ENCODE measurements around the gene PDGFC. TPM values are rescaled to one million over a fixed set of nuclear protein-coding genes. Genes with fewer than 3 reads are reported as not detected.

The PDGFC gene
- total RNA-seq, 1 experiment from 2014 or later, result 4.5 TPM

DNA sequence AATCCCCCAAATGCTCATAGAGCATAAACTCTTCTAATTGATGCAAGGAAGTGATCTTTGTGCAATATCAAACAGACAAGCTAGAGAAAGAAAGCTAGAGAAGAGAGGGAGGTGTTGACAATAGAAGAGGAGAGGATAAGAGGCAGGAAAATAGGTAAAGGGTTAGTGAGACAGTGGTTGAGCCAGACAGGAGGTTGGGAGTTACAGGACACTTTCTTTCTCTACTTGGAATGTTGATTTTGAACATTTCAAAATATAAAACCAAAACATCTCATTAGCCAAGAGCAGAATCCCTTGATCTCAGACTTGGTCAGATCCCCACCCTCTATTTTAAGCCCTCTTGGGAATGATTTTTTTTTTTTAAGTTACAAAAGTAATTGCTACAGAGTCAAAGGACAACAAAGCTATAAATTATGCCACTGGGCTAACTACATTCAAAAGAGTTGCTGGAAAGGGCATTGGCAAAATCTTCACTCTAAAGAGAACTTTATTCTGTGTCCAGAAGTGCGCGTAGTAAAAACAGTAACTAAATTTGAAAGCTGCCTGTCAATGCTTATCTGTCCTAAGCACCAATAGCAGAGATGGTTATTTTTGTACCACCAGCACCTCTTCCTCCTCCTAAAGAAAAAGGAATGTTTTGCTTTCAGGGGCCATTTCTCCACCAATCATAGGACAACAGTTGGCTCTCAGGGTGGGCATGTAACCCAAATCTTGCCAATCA lies 133.8 kb downstream of the PDGFC start:
- no peak overlapping the region for H2AK5ac ChIP-seq (ENCODE audit: insufficient read length, low read length)
- H3K36me3 Mint-ChIP-seq (ENCODE audit: insufficient read depth in 1 of 3, low read depth in 3 of 3), result peaks cover 15 to 40% (median 39%) of the 10 kb centered on the region in 3 experiments
- H4K91ac ChIP-seq (ENCODE audit: insufficient read length, low read depth, low read length), result no peak overlapping the region
- no peak overlapping the region for H3K9ac ChIP-seq (ENCODE audit: extremely low read depth, insufficient read length, low read length)
- WGBS (ENCODE audit: extremely low coverage, insufficient read length, low lambda C conversion rate), result no CpG with 5 or more reads among the region's 2 CpGs
- H3K9me3 Mint-ChIP-seq, result peaks cover 37 to 47% of the 10 kb centered on the region in 2 experiments
- no peak overlapping the region for H4K8ac ChIP-seq (replicated peaks; ENCODE audit: insufficient read length, low read depth, low read length)
- peaks cover 23% of the 10 kb centered on the region for H3K9me3 ChIP-seq (ENCODE audit: control insufficient read depth, low read depth, low read length)
- no peak overlapping the region for H2BK15ac ChIP-seq (ENCODE audit: low read depth, low read length)
- H4K20me1 ChIP-seq (ENCODE audit: control insufficient read depth, insufficient read depth, insufficient read length), result no peaks in the 10 kb centered on the region
- no peaks in the 10 kb centered on the region for H3K23me2 ChIP-seq (ENCODE audit: insufficient read length, low read depth, low read length, poor library complexity, severe bottlenecking)
- no peak overlapping the region for H4K5ac ChIP-seq (ENCODE audit: insufficient read length, low read depth, low read length)
- H3K56ac ChIP-seq (ENCODE audit: insufficient read length, low read depth, low read length), result no peak overlapping the region
- no peaks in the 10 kb centered on the region for H3K79me1 ChIP-seq (ENCODE audit: insufficient read depth, low read depth, low read length, poor library complexity, severe bottlenecking)
- H2BK5ac ChIP-seq (ENCODE audit: insufficient read length, low read length), result no peak overlapping the region
- no peaks in the 10 kb centered on the region for H3K79me2 ChIP-seq (ENCODE audit: insufficient read depth, low read length)
- DNase-seq, result no peak
- H3K23ac ChIP-seq (ENCODE audit: insufficient read length, low read depth, low read length), result no peak overlapping the region
- no peaks in the 10 kb centered on the region for H3K4me1 ChIP-seq (ENCODE audit: insufficient read depth, low read length)
- H3K4me1 Mint-ChIP-seq, result no peaks in the 10 kb centered on the region
- TF ChIP-seq, protein P1, sequence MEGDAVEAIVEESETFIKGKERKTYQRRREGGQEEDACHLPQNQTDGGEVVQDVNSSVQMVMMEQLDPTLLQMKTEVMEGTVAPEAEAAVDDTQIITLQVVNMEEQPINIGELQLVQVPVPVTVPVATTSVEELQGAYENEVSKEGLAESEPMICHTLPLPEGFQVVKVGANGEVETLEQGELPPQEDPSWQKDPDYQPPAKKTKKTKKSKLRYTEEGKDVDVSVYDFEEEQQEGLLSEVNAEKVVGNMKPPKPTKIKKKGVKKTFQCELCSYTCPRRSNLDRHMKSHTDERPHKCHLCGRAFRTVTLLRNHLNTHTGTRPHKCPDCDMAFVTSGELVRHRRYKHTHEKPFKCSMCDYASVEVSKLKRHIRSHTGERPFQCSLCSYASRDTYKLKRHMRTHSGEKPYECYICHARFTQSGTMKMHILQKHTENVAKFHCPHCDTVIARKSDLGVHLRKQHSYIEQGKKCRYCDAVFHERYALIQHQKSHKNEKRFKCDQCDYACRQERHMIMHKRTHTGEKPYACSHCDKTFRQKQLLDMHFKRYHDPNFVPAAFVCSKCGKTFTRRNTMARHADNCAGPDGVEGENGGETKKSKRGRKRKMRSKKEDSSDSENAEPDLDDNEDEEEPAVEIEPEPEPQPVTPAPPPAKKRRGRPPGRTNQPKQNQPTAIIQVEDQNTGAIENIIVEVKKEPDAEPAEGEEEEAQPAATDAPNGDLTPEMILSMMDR (conservative IDR thresholded peaks at IDR 0.05), result no peak
- no peak overlapping the region for H2BK120ac ChIP-seq (ENCODE audit: low read depth, low read length, poor library complexity, severe bottlenecking)
- no peak overlapping the region for H3K4me2 ChIP-seq (ENCODE audit: insufficient read depth, insufficient read length, low read length)
- no peak overlapping the region for H3K14ac ChIP-seq (ENCODE audit: insufficient read depth, low read length)
- no peak overlapping the region for H3K4ac ChIP-seq (ENCODE audit: low read depth, low read length)
- no peak overlapping the region for H3K27ac Mint-ChIP-seq
- no peak overlapping the region for H3K27ac ChIP-seq (ENCODE audit: insufficient read length, low read depth, low read length)
- H3K27me3 Mint-ChIP-seq (ENCODE audit: low read depth), result peaks cover 2% of the 10 kb centered on the region
- H2BK12ac ChIP-seq (ENCODE audit: insufficient read length, low read depth, low read length), result no peak overlapping the region
- H3K4me3 Mint-ChIP-seq, result no peak overlapping the region
- no peak overlapping the region for H3T11ph ChIP-seq (ENCODE audit: low read length)
- H2BK20ac ChIP-seq (ENCODE audit: low read depth, low read length, poor library complexity, severe bottlenecking), result no peak overlapping the region
- no peaks in the 10 kb centered on the region for H3K27me3 ChIP-seq (ENCODE audit: insufficient read depth, low read length)
- no peak overlapping the region for H3K18ac ChIP-seq (ENCODE audit: insufficient read length, low read depth, low read length)
- H2AFZ ChIP-seq (ENCODE audit: low read length), result no peak overlapping the region
